HepG2 (cell line): ENCODE data around the gene SMIM45.
A peak's percentile ranks its signal among the peaks of the same experiment; 100 is the strongest.

Source experiments
- ETV5 ChIP-seq: IDR thresholded peaks from 2 replicates; pipeline ENCODE4 v1.6.1; 2018; ENCODE audit warnings: missing biosample characterization, missing genetic modification reagents, inconsistent platforms, borderline replicate concordance
- MYC ChIP-seq: sonication (generic); formaldehyde crosslinking; IDR thresholded peaks from 2 replicates; pipeline ENCODE4 v1.9.0; 2021; ENCODE audit warnings: missing genetic modification reagents, borderline replicate concordance
- POGZ ChIP-seq: sonication (generic); formaldehyde crosslinking; IDR thresholded peaks from 2 replicates; pipeline ENCODE4 v1.4.0; 2020; ENCODE audit warnings: mild to moderate bottlenecking, missing genetic modification reagents
- SKI ChIP-seq: fragments of 450-650 bp; IDR thresholded peaks from one replicate; pipeline ENCODE4 v1.6.1; 2018; ENCODE audit warnings: mild to moderate bottlenecking; ENCODE audit not compliant: partially characterized antibody
- ZBTB38 ChIP-seq: sonication (generic); formaldehyde crosslinking; IDR thresholded peaks from 2 replicates; pipeline ENCODE4 v1.5.1; 2020; ENCODE audit warnings: mild to moderate bottlenecking, missing genetic modification reagents
- ZFP62 ChIP-seq: sonication (generic); formaldehyde crosslinking; IDR thresholded peaks from 2 replicates; pipeline ENCODE4 v1.4.0; 2020; ENCODE audit warnings: missing genetic modification reagents
- ZMAT3 ChIP-seq: sonication (generic); formaldehyde crosslinking; conservative IDR thresholded peaks from 2 replicates; pipeline ENCODE4 v1.7.0; 2021; ENCODE audit warnings: missing genetic modification reagents
- ZNF121 ChIP-seq: sonication (generic); formaldehyde crosslinking; IDR thresholded peaks from 2 replicates; pipeline ENCODE4 v1.5.0; 2020; ENCODE audit warnings: mild to moderate bottlenecking, missing genetic modification reagents
- ZNF274 ChIP-seq: sonication (generic); formaldehyde crosslinking; IDR thresholded peaks from 2 replicates; pipeline ENCODE4 v1.5.1; 2020; ENCODE audit warnings: mild to moderate bottlenecking, missing genetic modification reagents
- ZNF543 ChIP-seq: sonication (generic); formaldehyde crosslinking; IDR thresholded peaks from 2 replicates; pipeline ENCODE4 v1.4.0; 2020; ENCODE audit warnings: mild to moderate bottlenecking, missing genetic modification reagents
- ZNF547 ChIP-seq: sonication (generic); formaldehyde crosslinking; IDR thresholded peaks from 2 replicates; pipeline ENCODE4 v1.5.1; 2020; ENCODE audit warnings: mild to moderate bottlenecking, missing genetic modification reagents
- ZNF616 ChIP-seq: sonication (generic); formaldehyde crosslinking; IDR thresholded peaks from 2 replicates; pipeline ENCODE4 v1.5.0; 2020; ENCODE audit warnings: low read depth, mild to moderate bottlenecking, missing genetic modification reagents
- ZSCAN21 ChIP-seq: sonication (generic); formaldehyde crosslinking; IDR thresholded peaks from 2 replicates; pipeline ENCODE4 v1.8.0; 2022; ENCODE audit warnings: mild to moderate bottlenecking, missing genetic modification reagents, moderate library complexity, borderline replicate concordance
- TF ChIP-seq, protein P1 (sequence below): sonication (generic); formaldehyde crosslinking; IDR thresholded peaks from 2 replicates; pipeline ENCODE4 v1.5.0; 2020; ENCODE audit warnings: mild to moderate bottlenecking, missing genetic modification reagents, borderline replicate concordance
- TF ChIP-seq, protein P2 (sequence below): sonication (generic); formaldehyde crosslinking; IDR thresholded peaks from 2 replicates; pipeline ENCODE4 v1.9.0; 2021; ENCODE audit warnings: missing genetic modification reagents, borderline replicate concordance
- TF ChIP-seq, protein P3 (sequence below): sonication (generic); formaldehyde crosslinking; IDR thresholded peaks from 2 replicates; pipeline ENCODE4 v1.4.0; 2020; ENCODE audit warnings: low read depth, mild to moderate bottlenecking, missing genetic modification reagents
- TF ChIP-seq, protein P4 (sequence below): sonication (generic); formaldehyde crosslinking; IDR thresholded peaks from 2 replicates; pipeline ENCODE4 v1.5.1; 2020; ENCODE audit warnings: missing genetic modification reagents, mild to moderate bottlenecking, borderline replicate concordance
- TF ChIP-seq, protein P5 (sequence below): sonication (generic); formaldehyde crosslinking; IDR thresholded peaks from 2 replicates; pipeline ENCODE4 v1.5.0; 2020; ENCODE audit warnings: missing genetic modification reagents

Gene SMIM45

DNA sequence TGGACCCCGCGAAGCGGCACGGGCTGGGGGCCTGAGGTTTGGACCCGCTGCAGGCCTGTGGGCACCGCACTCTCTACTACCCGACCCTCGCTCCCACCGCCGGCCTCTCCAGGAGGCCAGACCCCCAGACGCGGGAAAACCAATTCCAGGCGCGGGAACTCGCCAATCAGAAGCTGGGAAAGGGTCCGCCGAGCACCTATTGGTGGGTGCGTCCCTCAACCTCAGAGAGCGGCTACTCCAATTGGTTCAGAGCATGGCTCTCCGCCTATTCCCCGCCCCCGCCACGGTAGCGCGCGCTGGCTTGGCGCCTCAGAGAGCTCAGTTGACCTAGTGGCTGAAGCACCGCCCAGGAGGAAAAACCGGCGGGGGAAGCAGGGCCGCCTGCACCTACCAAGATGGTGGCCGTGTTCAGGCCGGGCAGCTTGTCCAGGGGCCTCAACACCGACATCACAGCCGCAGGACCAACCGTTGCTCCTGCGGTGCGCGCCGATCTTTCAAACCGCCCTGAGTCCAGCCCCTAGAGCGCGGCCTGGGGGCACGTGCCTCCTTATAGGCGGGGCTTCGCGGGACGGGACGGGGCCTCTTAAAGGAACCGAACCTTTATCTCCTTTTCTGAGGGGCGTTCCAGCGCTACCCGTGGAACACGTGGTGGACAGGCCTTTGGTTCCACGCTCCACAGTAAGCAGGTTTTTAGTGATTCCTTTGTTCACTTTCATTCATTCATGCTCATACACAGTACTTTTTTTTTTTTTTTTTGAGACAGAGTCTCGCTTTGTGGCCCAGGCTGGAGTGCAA is 5.1 kb upstream of the SMIM45 start, which contains the start of gene CENPM (continued):
- TF ChIP-seq, protein P1, sequence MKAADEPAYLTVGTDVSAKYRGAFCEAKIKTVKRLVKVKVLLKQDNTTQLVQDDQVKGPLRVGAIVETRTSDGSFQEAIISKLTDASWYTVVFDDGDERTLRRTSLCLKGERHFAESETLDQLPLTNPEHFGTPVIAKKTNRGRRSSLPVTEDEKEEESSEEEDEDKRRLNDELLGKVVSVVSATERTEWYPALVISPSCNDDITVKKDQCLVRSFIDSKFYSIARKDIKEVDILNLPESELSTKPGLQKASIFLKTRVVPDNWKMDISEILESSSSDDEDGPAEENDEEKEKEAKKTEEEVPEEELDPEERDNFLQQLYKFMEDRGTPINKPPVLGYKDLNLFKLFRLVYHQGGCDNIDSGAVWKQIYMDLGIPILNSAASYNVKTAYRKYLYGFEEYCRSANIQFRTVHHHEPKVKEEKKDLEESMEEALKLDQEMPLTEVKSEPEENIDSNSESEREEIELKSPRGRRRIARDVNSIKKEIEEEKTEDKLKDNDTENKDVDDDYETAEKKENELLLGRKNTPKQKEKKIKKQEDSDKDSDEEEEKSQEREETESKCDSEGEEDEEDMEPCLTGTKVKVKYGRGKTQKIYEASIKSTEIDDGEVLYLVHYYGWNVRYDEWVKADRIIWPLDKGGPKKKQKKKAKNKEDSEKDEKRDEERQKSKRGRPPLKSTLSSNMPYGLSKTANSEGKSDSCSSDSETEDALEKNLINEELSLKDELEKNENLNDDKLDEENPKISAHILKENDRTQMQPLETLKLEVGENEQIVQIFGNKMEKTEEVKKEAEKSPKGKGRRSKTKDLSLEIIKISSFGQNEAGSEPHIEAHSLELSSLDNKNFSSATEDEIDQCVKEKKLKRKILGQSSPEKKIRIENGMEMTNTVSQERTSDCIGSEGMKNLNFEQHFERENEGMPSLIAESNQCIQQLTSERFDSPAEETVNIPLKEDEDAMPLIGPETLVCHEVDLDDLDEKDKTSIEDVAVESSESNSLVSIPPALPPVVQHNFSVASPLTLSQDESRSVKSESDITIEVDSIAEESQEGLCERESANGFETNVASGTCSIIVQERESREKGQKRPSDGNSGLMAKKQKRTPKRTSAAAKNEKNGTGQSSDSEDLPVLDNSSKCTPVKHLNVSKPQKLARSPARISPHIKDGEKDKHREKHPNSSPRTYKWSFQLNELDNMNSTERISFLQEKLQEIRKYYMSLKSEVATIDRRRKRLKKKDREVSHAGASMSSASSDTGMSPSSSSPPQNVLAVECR (CRISPR knock-in tag) = peak; percentile 98
- TF ChIP-seq ZMAT3 (CRISPR knock-in tag) (no peak; the same call in 1 of the 2 replicates), ZNF121 (CRISPR knock-in tag) (peak; percentile 45; the same call in 1 of the 2 replicates), SKI (no peak), ZBTB38 (CRISPR knock-in tag) (no peak; the same call in 1 of the 2 replicates), MYC (peak; percentile 81), ZFP62 (no peak), ZNF616 (CRISPR knock-in tag) (no peak), ETV5 (CRISPR knock-in tag) (no peak), ZNF274 (CRISPR knock-in tag) (peak; percentile 47), ZNF547 (CRISPR knock-in tag) (peak; percentile 90), ZSCAN21 (CRISPR knock-in tag) (peak; percentile 90), POGZ (CRISPR knock-in tag) (no peak; the same call in none of the 2 replicates), ZNF543 (CRISPR knock-in tag) (peak; percentile 98)
- TF ChIP-seq, protein P2, sequence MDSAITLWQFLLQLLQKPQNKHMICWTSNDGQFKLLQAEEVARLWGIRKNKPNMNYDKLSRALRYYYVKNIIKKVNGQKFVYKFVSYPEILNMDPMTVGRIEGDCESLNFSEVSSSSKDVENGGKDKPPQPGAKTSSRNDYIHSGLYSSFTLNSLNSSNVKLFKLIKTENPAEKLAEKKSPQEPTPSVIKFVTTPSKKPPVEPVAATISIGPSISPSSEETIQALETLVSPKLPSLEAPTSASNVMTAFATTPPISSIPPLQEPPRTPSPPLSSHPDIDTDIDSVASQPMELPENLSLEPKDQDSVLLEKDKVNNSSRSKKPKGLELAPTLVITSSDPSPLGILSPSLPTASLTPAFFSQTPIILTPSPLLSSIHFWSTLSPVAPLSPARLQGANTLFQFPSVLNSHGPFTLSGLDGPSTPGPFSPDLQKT (CRISPR knock-in tag) = no peak
- TF ChIP-seq, protein P3, sequence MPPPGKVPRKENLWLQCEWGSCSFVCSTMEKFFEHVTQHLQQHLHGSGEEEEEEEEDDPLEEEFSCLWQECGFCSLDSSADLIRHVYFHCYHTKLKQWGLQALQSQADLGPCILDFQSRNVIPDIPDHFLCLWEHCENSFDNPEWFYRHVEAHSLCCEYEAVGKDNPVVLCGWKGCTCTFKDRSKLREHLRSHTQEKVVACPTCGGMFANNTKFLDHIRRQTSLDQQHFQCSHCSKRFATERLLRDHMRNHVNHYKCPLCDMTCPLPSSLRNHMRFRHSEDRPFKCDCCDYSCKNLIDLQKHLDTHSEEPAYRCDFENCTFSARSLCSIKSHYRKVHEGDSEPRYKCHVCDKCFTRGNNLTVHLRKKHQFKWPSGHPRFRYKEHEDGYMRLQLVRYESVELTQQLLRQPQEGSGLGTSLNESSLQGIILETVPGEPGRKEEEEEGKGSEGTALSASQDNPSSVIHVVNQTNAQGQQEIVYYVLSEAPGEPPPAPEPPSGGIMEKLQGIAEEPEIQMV (CRISPR knock-in tag) = peak; percentile 87; the same call in 1 of the 2 replicates
- TF ChIP-seq, protein P4, sequence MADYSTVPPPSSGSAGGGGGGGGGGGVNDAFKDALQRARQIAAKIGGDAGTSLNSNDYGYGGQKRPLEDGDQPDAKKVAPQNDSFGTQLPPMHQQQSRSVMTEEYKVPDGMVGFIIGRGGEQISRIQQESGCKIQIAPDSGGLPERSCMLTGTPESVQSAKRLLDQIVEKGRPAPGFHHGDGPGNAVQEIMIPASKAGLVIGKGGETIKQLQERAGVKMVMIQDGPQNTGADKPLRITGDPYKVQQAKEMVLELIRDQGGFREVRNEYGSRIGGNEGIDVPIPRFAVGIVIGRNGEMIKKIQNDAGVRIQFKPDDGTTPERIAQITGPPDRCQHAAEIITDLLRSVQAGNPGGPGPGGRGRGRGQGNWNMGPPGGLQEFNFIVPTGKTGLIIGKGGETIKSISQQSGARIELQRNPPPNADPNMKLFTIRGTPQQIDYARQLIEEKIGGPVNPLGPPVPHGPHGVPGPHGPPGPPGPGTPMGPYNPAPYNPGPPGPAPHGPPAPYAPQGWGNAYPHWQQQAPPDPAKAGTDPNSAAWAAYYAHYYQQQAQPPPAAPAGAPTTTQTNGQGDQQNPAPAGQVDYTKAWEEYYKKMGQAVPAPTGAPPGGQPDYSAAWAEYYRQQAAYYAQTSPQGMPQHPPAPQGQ = 0 out of 2 replicates have a peak, but pooled peaks have one; percentile 34
- TF ChIP-seq, protein P5, sequence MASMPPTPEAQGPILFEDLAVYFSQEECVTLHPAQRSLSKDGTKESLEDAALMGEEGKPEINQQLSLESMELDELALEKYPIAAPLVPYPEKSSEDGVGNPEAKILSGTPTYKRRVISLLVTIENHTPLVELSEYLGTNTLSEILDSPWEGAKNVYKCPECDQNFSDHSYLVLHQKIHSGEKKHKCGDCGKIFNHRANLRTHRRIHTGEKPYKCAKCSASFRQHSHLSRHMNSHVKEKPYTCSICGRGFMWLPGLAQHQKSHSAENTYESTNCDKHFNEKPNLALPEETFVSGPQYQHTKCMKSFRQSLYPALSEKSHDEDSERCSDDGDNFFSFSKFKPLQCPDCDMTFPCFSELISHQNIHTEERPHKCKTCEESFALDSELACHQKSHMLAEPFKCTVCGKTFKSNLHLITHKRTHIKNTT (CRISPR knock-in tag) = no peak
